Measurements from ENCODE around the gene NOS1AP.

GRCh38 chr1:162204823-162205155 is 135.3 kb downstream of the NOS1AP start:
- TF ChIP-seq CTCF (IDR thresholded peaks at IDR 0.05) (no peak), POLR2AphosphoS5 (IDR thresholded peaks at IDR 0.05) (no peak), EP300 (IDR thresholded peaks at IDR 0.05; ENCODE audit: low read depth) (no peak), POLR2A (IDR thresholded peaks at IDR 0.05) (no peak)

Data from transverse colon (tissue), 4 donors.